GM23338 (cell line): ENCODE data around the gene GHSR. TPM values are rescaled to one million over a fixed set of nuclear protein-coding genes. Genes with fewer than 3 reads are reported as not detected.

Experiments used
- ATAC-seq: fragments of 200-7000 bp; cut with Tn5 transposase; 3 replicates; pipeline ENCODE4 v1.9.1; 2020
- DNase-seq: peaks from one replicate; pipeline ENCODE4 v3.0.0-alpha.2; 2015; ENCODE audit warnings: low spot score
- H2AFZ ChIP-seq: fragments of 200-600 bp; sonication (generic); 2 replicates; pipeline ENCODE4 v1.8.0; 2016; ENCODE audit warnings: antibody characterized with exemption, mild to moderate bottlenecking, moderate library complexity
- H3F3A ChIP-seq: fragments of 200-600 bp; sonication (generic); replicated peaks from 2 replicates; pipeline ENCODE4 v1.8.0; 2017; ENCODE audit warnings: antibody characterized with exemption, mixed run types, low read depth
- H3K27ac ChIP-seq: fragments of 200-600 bp; sonication (generic); 2 replicates; pipeline ENCODE4 v1.6.1; 2016; ENCODE audit warnings: low read depth
- H3K27me3 ChIP-seq: fragments of 200-600 bp; sonication (generic); 2 replicates; pipeline ENCODE4 v1.8.0; 2016; ENCODE audit warnings: mild to moderate bottlenecking, mixed run types, moderate library complexity; ENCODE audit not compliant: insufficient read depth
- H3K36me3 ChIP-seq: fragments of 200-600 bp; sonication (generic); 2 replicates; pipeline ENCODE4 v1.8.0; 2016; ENCODE audit warnings: mild to moderate bottlenecking; ENCODE audit not compliant: insufficient read depth
- H3K4me1 ChIP-seq: fragments of 200-600 bp; sonication (generic); 2 replicates; pipeline ENCODE4 v1.8.0; 2016; ENCODE audit warnings: mild to moderate bottlenecking, moderate library complexity; ENCODE audit not compliant: insufficient read depth
- H3K4me2 ChIP-seq: fragments of 200-600 bp; sonication (generic); 2 replicates; pipeline ENCODE4 v1.7.1; 2017; ENCODE audit warnings: mixed run types
- H3K4me3 ChIP-seq: fragments of 200-600 bp; sonication (generic); 2 replicates; pipeline ENCODE4 v1.6.1; 2016; ENCODE audit warnings: mixed run types
- H3K79me2 ChIP-seq: fragments of 200-600 bp; sonication (generic); replicated peaks from 2 replicates; pipeline ENCODE4 v1.8.0; 2017; ENCODE audit warnings: mild to moderate bottlenecking; ENCODE audit not compliant: insufficient read depth
- H3K9me2 ChIP-seq: fragments of 200-600 bp; sonication (generic); 2 replicates; pipeline ENCODE4 v1.8.0; 2017; ENCODE audit not compliant: insufficient read depth
- H4K20me1 ChIP-seq: fragments of 200-600 bp; sonication (generic); replicated peaks from 2 replicates; pipeline ENCODE4 v1.8.0; 2017; ENCODE audit warnings: mild to moderate bottlenecking; ENCODE audit not compliant: insufficient read depth
- H3K27ac Mint-ChIP-seq: 2 replicates; pipeline ENCODE4 v1.8.0; 2020; ENCODE audit warnings: inconsistent platforms, mild to moderate bottlenecking, moderate library complexity, mixed read lengths
- H3K27me3 Mint-ChIP-seq: 3 replicates; pipeline ENCODE4 v1.8.0; 2022; ENCODE audit warnings: low read depth, mild to moderate bottlenecking, moderate library complexity, mixed read lengths, inconsistent platforms; ENCODE audit not compliant: insufficient read depth, poor library complexity
- H3K36me3 Mint-ChIP-seq: 3 replicates; pipeline ENCODE4 v1.8.0; 2021; ENCODE audit warnings: low read depth, mild to moderate bottlenecking, inconsistent platforms, moderate library complexity, mixed read lengths
- H3K4me1 Mint-ChIP-seq: 3 replicates; pipeline ENCODE4 v1.8.0; 2020; ENCODE audit warnings: mild to moderate bottlenecking, inconsistent platforms, mixed read lengths
- H3K4me3 Mint-ChIP-seq: 3 replicates; pipeline ENCODE4 v1.8.0; 2021; ENCODE audit warnings: moderate library complexity, mild to moderate bottlenecking, inconsistent platforms, mixed read lengths
- H3K9me3 Mint-ChIP-seq: 3 replicates; pipeline ENCODE4 v1.8.0; 2020; ENCODE audit warnings: moderate library complexity, mild to moderate bottlenecking, inconsistent platforms, mixed read lengths
- EZH2 ChIP-seq: fragments of 200-600 bp; sonication (generic); IDR thresholded peaks from one replicate; pipeline ENCODE4 v1.8.0; 2017; ENCODE audit warnings: antibody characterized with exemption, mild to moderate bottlenecking, low read depth; ENCODE audit not compliant: unreplicated experiment
- EZH2phosphoT487 ChIP-seq: fragments of 200-600 bp; sonication (generic); IDR thresholded peaks from one replicate; pipeline ENCODE4 v1.8.1; 2018; ENCODE audit warnings: antibody characterized with exemption; ENCODE audit not compliant: unreplicated experiment
- JUNB ChIP-seq: IDR thresholded peaks from one replicate; pipeline ENCODE4 v1.6.1; 2016; ENCODE audit warnings: antibody characterized with exemption; ENCODE audit not compliant: unreplicated experiment
- NANOG ChIP-seq: IDR thresholded peaks from 2 replicates; pipeline ENCODE4 v1.6.1; 2016; ENCODE audit warnings: antibody characterized with exemption, borderline replicate concordance
- POLR2AphosphoS5 ChIP-seq: IDR thresholded peaks from 2 replicates; pipeline ENCODE4 v1.6.1; 2016; ENCODE audit warnings: antibody characterized with exemption, low read depth
- STAT1 ChIP-seq: IDR thresholded peaks from one replicate; pipeline ENCODE4 v1.6.1; 2016; ENCODE audit warnings: antibody characterized with exemption; ENCODE audit not compliant: unreplicated experiment
- ZNF114 ChIP-seq: fragments of 250-450 bp; sonication (Bioruptor Pico); IDR thresholded peaks from 2 replicates; pipeline ENCODE4 v1.5.0; 2020; ENCODE audit warnings: mild to moderate bottlenecking, moderate library complexity
- ZNF331 ChIP-seq: fragments of 250-450 bp; sonication (Bioruptor Pico); IDR thresholded peaks from 2 replicates; pipeline ENCODE4 v1.5.0; 2020; ENCODE audit warnings: low read depth, mild to moderate bottlenecking, moderate library complexity
- polyA plus RNA-seq: library from polyadenylated mRNA; unstranded; fragments of >200 nt; fragmentation: Nextera tagmentation; extraction: Ambion mirVana; gene quantifications from 2 replicates; pipeline ENCODE4 v1.2.1, GENCODE V29; 2016
- total RNA-seq: library from RNA; depleted of rRNA; stranded (reverse); fragments of >200 nt; shearing (Covaris generic); gene quantifications from 2 replicates; pipeline ENCODE4 v1.2.3, GENCODE V29; 2014
- TF ChIP-seq, protein P1 (sequence below): IDR thresholded peaks from 2 replicates; pipeline ENCODE4 v1.6.1; 2016; ENCODE audit warnings: antibody characterized with exemption
- TF ChIP-seq, protein P2 (sequence below): fragments of 250-450 bp; sonication (Bioruptor Pico); IDR thresholded peaks from 2 replicates; pipeline ENCODE4 v1.5.0; 2020; ENCODE audit warnings: mild to moderate bottlenecking, moderate library complexity
- TF ChIP-seq, protein P3 (sequence below), 2 experiments: fragments of 200-600 bp in 1 of 2; sonication (generic) in 1 of 2; conservative IDR thresholded peaks; 2 replicates each; pipeline versions ENCODE4 v1.5.1 to v1.6.1; 2016 to 2017; ENCODE audit warnings: antibody characterized with exemption in 2 of 2, low read depth in 2 of 2, mild to moderate bottlenecking in 2 of 2, moderate library complexity in 1 of 2

Gene GHSR
- total and polyA plus RNA-seq, 2 experiments from 2014 or later, result not detected

DNA sequence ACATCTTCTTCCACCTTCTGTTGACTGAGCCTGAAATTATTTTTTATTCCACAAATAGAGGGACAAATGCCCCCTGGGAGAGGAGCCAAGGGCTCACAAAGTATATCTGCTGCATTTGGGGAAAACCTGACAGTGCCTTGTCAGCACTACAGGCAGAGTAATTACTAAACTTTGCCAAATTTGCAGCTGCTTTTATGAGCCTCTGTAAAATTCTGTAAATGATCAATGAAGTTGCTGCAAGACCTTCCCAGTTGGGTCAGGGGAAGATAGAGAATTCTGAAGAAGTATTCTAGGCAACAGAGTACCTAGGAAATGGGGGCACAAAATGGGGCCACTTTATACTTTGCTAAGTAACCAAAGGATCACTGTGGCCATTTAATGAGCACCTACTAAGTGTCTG lies 10.5 kb downstream of the GHSR start:
- Mint-ChIP-seq H3K36me3 (peaks cover 4% of the 10 kb centered on the region; the same call in 2 of the 3 replicates), H3K27ac (no peak overlapping the region), H3K27me3 (peaks cover 3% of the 10 kb centered on the region), H3K4me1 (peaks cover 3% of the 10 kb centered on the region; the same call in 1 of the 3 replicates), H3K9me3 (peaks cover 14% of the 10 kb centered on the region), H3K4me3 (no peak overlapping the region)
- Histone ChIP-seq H3K4me2 (no peak overlapping the region), H3K79me2 (no peaks in the 10 kb centered on the region), H3F3A (no peaks in the 10 kb centered on the region), H3K36me3 (no peaks in the 10 kb centered on the region), H3K9me2 (no peaks in the 10 kb centered on the region; the same call in 1 of the 2 replicates), H3K27ac (no peak overlapping the region), H4K20me1 (no peaks in the 10 kb centered on the region), H3K4me3 (no peak overlapping the region), H3K4me1 (no peaks in the 10 kb centered on the region), H3K27me3 (no peaks in the 10 kb centered on the region), H2AFZ (no peak overlapping the region)
- DNase-seq (no peak), ATAC-seq (no peak)
- TF ChIP-seq ZNF331 (CRISPR knock-in tag) (no peak), NANOG (no peak), EZH2 (no peak)

GRCh38 chr3:172415323-172415722 lies 32.9 kb downstream of the GHSR start:
- H2AFZ ChIP-seq, result no peak overlapping the region
- no peaks in the 10 kb centered on the region for H3K9me3 Mint-ChIP-seq
- H3K27ac ChIP-seq, result no peak overlapping the region
- no peaks in the 10 kb centered on the region for H3K4me1 Mint-ChIP-seq
- H3K4me2 ChIP-seq, result no peak overlapping the region
- H3K27me3 ChIP-seq, result no peaks in the 10 kb centered on the region
- H4K20me1 ChIP-seq, result no peaks in the 10 kb centered on the region; the same call in 1 of the 2 replicates
- ATAC-seq (no peak), DNase-seq (no peak)
- H3K36me3 Mint-ChIP-seq, result no peaks in the 10 kb centered on the region
- H3K4me3 Mint-ChIP-seq, result no peak overlapping the region
- H3K79me2 ChIP-seq, result no peaks in the 10 kb centered on the region
- no peaks in the 10 kb centered on the region for H3K36me3 ChIP-seq
- peaks cover 2% of the 10 kb centered on the region for H3K27me3 Mint-ChIP-seq
- H3F3A ChIP-seq, result no peaks in the 10 kb centered on the region
- no peaks in the 10 kb centered on the region for H3K4me1 ChIP-seq
- 0 out of 2 replicates have a peak, but pooled peaks cover 6% of the 10 kb centered on the region for H3K9me2 ChIP-seq
- H3K27ac Mint-ChIP-seq, result no peak overlapping the region
- H3K4me3 ChIP-seq, result no peak overlapping the region
- TF ChIP-seq NANOG, result no peak
- TF ChIP-seq, protein P1, sequence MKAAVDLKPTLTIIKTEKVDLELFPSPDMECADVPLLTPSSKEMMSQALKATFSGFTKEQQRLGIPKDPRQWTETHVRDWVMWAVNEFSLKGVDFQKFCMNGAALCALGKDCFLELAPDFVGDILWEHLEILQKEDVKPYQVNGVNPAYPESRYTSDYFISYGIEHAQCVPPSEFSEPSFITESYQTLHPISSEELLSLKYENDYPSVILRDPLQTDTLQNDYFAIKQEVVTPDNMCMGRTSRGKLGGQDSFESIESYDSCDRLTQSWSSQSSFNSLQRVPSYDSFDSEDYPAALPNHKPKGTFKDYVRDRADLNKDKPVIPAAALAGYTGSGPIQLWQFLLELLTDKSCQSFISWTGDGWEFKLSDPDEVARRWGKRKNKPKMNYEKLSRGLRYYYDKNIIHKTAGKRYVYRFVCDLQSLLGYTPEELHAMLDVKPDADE, result no peak
- no peak for TF ChIP-seq JUNB
- no peak for TF ChIP-seq EZH2phosphoT487
- TF ChIP-seq STAT1, result no peak
- TF ChIP-seq ZNF114 (CRISPR knock-in tag), result no peak
- TF ChIP-seq ZNF331 (CRISPR knock-in tag), result no peak
- no peak for TF ChIP-seq POLR2AphosphoS5
- TF ChIP-seq, protein P2, sequence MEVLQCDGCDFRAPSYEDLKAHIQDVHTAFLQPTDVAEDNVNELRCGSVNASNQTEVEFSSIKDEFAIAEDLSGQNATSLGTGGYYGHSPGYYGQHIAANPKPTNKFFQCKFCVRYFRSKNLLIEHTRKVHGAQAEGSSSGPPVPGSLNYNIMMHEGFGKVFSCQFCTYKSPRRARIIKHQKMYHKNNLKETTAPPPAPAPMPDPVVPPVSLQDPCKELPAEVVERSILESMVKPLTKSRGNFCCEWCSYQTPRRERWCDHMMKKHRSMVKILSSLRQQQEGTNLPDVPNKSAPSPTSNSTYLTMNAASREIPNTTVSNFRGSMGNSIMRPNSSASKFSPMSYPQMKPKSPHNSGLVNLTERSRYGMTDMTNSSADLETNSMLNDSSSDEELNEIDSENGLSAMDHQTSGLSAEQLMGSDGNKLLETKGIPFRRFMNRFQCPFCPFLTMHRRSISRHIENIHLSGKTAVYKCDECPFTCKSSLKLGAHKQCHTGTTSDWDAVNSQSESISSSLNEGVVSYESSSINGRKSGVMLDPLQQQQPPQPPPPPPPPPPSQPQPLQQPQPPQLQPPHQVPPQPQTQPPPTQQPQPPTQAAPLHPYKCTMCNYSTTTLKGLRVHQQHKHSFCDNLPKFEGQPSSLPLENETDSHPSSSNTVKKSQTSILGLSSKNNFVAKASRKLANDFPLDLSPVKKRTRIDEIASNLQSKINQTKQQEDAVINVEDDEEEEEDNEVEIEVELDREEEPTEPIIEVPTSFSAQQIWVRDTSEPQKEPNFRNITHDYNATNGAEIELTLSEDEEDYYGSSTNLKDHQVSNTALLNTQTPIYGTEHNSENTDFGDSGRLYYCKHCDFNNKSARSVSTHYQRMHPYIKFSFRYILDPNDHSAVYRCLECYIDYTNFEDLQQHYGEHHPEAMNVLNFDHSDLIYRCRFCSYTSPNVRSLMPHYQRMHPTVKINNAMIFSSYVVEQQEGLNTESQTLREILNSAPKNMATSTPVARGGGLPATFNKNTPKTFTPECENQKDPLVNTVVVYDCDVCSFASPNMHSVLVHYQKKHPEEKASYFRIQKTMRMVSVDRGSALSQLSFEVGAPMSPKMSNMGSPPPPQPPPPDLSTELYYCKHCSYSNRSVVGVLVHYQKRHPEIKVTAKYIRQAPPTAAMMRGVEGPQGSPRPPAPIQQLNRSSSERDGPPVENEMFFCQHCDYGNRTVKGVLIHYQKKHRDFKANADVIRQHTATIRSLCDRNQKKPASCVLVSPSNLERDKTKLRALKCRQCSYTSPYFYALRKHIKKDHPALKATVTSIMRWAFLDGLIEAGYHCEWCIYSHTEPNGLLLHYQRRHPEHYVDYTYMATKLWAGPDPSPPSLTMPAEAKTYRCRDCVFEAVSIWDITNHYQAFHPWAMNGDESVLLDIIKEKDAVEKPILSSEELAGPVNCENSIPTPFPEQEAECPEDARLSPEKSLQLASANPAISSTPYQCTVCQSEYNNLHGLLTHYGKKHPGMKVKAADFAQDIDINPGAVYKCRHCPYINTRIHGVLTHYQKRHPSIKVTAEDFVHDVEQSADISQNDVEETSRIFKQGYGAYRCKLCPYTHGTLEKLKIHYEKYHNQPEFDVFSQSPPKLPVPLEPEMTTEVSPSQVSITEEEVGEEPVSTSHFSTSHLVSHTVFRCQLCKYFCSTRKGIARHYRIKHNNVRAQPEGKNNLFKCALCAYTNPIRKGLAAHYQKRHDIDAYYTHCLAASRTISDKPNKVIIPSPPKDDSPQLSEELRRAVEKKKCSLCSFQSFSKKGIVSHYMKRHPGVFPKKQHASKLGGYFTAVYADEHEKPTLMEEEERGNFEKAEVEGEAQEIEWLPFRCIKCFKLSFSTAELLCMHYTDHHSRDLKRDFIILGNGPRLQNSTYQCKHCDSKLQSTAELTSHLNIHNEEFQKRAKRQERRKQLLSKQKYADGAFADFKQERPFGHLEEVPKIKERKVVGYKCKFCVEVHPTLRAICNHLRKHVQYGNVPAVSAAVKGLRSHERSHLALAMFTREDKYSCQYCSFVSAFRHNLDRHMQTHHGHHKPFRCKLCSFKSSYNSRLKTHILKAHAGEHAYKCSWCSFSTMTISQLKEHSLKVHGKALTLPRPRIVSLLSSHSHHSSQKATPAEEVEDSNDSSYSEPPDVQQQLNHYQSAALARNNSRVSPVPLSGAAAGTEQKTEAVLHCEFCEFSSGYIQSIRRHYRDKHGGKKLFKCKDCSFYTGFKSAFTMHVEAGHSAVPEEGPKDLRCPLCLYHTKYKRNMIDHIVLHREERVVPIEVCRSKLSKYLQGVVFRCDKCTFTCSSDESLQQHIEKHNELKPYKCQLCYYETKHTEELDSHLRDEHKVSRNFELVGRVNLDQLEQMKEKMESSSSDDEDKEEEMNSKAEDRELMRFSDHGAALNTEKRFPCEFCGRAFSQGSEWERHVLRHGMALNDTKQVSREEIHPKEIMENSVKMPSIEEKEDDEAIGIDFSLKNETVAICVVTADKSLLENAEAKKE (CRISPR knock-in tag), result no peak
- TF ChIP-seq, protein P3, sequence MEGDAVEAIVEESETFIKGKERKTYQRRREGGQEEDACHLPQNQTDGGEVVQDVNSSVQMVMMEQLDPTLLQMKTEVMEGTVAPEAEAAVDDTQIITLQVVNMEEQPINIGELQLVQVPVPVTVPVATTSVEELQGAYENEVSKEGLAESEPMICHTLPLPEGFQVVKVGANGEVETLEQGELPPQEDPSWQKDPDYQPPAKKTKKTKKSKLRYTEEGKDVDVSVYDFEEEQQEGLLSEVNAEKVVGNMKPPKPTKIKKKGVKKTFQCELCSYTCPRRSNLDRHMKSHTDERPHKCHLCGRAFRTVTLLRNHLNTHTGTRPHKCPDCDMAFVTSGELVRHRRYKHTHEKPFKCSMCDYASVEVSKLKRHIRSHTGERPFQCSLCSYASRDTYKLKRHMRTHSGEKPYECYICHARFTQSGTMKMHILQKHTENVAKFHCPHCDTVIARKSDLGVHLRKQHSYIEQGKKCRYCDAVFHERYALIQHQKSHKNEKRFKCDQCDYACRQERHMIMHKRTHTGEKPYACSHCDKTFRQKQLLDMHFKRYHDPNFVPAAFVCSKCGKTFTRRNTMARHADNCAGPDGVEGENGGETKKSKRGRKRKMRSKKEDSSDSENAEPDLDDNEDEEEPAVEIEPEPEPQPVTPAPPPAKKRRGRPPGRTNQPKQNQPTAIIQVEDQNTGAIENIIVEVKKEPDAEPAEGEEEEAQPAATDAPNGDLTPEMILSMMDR (conservative IDR thresholded peaks at IDR 0.05; ENCODE audit: low read depth in 2 of 2), result no peak
